GM21390 (cell line): Measurements from ENCODE around the gene SIL1.
"Not testable (repeated sequence)": the region's sequence is repeated elsewhere in the genome, so short reads cannot be mapped to it uniquely, and the experiment has no call there.

Experiments
- ATAC-seq: cut with Tn5 transposase; IDR thresholded peaks from one replicate; pipeline ENCODE4 v1.9.1; 2021; ENCODE audit not compliant: unreplicated experiment

Gene SIL1

GRCh38 chr5:139197710-139198669 is at the start of gene SIL1:
Gene SIL1, minus strand, starts transcription at chr5:139198368. Its CDS starts 70,525 bp downstream, at chr5:139127843.
- peak; percentile 96 for ATAC-seq

GRCh38 chr5:139246394-139246793 is 48.2 kb upstream of the SIL1 start:
- no peak for ATAC-seq

DNA sequence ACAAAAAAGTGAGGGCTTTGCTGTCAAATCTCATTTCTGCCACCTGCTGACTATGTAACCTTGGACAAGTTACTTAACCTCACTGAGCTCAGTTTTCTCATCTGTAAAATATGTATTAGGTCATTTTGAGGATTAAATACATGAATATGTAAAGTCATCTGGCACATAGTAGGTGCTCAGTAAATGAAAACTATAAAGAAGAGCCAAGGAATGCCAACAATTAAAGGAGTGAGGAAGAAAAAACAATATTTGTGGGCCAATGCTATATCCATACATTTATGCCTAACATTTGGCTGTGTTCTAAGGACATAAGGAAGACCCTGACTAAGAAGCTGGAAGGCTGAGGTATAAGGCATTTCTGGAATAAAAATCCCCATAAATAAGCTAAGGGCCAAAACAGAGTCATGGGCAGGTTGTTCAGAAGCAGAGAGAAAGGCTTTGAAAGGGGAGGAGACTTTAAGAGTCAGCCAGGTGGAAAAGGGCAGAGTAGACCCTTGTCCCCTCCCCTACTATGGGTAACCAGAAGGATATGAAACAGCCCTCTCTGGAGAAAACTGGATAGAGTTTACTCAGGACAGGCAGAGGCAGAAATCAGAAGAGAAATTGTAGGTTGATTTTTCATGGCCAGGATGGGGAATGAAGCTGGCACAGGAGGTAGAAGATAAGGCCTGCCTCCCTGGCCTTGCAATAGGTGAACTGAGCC is 47.6 kb upstream of the SIL1 start:
- no peak for ATAC-seq

DNA sequence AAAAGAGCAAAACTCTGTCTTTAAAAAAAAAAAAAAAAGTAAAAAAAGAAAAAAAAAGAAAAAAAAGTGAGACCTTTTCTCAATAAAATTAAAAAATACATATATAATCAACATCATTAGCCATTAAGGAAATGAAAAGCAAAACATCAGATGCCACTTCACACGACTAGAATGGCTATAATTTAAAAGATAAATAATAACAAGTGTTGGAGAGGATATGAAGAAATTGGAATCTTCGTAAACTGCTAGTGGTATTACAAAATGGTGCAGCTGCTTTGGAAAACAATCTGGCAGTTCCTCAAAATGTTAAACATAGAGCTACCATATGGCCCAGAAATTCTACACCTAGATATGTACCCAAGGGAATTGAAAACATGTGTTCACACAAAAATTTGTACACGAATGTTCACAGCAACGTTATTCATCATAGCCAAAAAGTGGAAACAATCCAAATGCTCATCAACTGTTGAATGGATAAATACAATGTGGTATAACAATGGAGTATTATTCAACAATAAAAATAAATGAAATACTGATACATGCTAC is 45.3 kb upstream of the SIL1 start:
- ATAC-seq: no peak

GRCh38 chr5:139241139-139241538 is 43.0 kb upstream of the SIL1 start:
- ATAC-seq: no peak

DNA sequence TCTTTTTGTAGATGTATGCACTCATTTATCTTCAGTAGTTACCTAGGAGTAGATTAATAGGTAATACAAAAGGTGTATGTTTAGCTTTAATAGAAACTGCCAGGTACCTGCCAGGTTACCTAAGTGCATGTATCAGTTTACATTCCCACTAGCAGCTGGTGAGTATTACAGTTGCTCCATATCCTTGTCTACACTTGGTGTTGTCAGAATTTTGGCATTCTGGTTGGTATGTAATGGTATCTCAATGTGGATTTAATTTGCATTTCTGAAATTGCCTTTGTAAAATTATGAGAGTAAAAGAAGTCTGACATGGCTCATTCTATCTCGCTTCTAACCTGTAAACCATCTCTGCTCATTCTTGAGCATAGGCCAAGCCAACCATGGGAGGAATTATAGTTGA is 38.3 kb upstream of the SIL1 start:
- no peak for ATAC-seq

DNA sequence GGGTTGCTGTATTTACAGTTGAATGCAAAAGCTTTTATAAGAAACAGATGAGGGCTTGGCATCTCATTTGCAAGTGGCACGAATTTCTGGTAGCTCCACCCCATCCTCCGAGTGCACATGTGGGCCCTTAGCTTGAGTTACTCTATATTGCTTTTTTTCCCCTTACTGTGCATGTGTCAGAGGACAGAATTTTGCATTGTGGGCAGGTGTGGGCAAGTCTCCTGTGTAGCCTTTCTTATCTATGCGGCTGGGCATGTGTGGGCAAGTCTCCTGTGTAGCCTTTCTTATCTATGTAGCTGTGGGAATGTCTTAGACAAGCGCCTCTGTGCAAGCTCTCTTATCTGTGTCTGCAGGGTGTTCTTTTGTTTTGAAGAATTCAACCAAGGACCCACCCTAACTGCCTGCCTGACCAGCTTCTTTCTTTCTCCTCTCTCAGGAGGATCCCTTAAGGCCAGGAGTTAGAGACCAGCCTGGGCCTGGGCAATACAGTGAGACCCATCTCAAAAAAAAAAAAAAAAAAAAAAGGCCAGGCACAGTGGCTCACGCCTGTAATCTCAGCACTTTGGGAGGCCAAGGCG is 34.1 kb upstream of the SIL1 start:
- no peak for ATAC-seq

DNA sequence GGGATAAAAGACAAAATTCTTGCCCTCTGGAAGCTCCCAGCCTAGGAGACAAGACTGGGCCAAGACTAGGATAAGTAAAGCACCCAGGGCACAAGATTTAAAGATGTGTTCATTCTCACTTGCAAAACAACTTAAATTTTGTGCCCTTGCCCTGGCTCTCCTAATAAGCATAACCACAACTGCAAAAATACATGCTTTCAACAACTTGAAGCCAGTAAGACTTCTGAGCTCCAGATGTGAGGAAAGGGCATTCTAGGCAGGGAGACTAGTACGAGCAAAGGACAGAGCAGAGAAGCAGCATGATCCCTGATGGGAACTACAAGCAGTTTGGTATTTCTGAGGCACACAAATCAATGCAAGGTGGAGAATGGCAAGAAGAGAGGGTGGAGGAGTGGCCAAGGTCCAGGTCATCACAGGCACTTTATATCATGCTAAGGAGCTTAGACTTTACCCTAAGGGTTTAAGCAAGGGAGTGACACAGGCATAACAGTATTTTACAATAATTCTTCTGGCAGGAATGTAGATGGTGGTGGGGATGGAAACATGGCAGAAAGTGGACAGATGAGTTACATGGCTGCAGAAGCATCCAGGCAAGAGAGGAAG is 30.1 kb upstream of the SIL1 start:
- ATAC-seq: no peak

- no peak for ATAC-seq
These were observed 28.0 kb upstream of the SIL1 start for GRCh38 chr5:139226131-139226530.

- no peak for ATAC-seq
These were observed 25.3 kb upstream of the SIL1 start for GRCh38 chr5:139223481-139223880.

DNA sequence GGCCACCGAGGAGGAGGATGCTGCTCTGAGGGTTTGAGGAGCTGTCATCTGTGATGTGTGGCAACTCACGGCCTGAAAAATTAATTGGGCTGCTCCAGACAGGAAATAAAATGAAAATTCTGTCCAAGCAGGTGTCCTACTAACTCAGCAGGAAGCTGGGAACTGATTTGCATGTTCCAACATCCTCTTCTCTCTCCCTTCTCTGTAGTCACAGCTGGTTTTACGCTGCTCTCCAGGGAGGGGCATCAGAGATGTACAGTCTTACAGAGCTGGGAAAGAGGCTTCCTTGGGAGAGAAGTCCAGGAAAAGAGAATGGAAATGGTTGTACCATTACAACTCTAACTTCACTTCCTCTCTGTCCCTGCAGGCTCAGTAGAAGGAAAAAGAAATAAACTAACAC is 24.2 kb upstream of the SIL1 start:
- ATAC-seq: no peak

- ATAC-seq: not testable (repeated sequence)
These were observed 19.9 kb upstream of the SIL1 start for GRCh38 chr5:139218038-139218437.

DNA sequence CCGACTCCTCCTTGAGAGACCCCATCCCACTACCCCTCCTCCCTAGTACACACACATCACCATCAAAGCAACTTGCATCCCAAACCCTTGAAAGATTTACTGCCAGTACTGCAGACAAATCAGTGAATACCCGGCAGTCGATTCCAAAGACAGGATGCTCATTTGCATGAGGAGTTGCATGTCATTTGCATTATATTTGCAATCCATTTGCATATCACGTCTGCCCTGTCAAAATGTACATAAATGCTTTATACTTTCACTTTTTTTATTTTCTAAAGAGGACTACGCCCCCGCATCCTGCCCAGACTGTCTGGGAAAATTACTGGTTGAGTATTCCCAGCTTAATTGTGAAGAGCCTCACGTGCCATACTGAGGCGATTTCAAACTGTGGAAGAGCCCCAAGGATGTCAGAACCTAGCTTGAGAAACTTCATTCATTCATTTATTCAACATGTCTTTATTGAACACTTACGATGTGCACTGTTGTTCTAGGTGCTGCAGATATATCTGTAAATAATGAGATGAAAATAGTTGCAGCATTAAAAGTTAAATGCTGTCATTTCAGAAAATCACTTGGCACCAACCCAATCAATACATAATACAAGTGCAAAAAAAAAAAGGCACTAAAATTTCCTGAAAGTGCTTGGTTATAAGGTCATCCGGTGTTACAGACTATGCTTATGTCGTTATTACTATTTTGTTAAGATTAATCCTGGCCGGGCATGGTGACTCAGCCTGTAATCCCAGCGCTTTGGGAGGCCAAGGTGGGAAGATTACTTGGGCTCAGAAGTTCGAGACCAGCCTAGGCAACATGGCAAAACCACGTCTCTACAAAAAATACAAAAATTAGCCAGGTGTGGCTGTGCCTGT is 17.2 kb upstream of the SIL1 start:
- no peak for ATAC-seq

- no peak for ATAC-seq
These were observed 16.5 kb upstream of the SIL1 start for GRCh38 chr5:139214646-139215045.

DNA sequence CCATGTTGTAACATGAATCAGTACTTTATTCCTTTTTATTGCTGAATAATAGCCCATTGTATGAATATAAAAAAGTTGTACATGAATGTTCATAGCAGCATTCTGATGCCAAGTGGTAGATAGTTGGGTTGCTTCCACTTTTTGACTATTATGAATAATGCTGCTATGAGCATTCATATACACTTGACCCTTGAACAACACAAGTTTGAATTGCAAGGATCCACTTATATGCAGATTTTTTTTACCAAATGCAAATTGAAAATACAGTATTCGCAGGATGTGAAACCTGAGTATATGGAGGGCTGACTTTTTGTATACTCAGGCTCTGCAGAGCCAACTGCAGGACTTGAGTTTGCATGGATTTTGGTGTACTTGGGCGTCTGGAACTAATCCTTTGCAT is 14.7 kb upstream of the SIL1 start:
- ATAC-seq: no peak

DNA sequence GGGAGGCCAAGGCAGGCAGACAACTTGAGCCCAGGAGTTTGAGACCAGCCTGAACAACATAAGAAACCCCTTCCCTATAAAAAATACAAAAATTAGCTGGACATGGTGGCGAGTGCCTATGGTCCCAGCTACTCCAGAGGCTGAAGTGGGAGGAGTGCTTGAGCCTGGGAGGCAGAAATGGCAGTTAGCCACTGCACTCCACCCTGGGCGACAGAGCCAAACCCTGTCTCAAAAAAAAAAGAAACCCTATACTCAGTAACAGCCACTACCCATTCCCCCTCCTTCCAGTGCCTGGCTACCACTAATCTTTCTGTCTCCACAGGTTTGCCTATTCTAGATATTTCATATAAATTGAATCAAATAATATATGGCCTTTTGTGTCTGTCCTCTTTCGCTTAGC is 14.3 kb upstream of the SIL1 start:
- ATAC-seq: no peak

DNA sequence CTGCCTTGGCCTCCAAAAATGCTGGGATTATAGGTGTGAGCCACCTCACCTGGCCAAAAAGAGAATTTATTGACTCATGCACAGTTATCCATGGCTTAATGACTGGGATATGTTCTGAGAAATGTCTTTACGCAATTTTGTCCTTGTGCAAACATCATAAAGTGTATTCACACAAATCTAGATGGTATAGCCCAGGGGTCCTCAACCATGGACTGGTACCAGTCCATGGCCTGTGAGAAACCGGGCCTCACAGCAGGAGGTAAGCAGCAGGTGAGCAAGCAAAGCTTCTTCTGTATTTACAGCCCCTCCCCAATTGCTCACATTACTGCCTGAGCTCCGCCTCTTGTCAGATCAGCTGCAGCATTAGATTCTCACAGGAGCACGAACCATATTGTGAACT is 12.4 kb upstream of the SIL1 start:
- no peak for ATAC-seq

- no peak for ATAC-seq
These were observed 9.3 kb upstream of the SIL1 start for GRCh38 chr5:139207297-139208000.

- ATAC-seq: no peak
These were observed 7.4 kb upstream of the SIL1 start for GRCh38 chr5:139205586-139205985.

DNA sequence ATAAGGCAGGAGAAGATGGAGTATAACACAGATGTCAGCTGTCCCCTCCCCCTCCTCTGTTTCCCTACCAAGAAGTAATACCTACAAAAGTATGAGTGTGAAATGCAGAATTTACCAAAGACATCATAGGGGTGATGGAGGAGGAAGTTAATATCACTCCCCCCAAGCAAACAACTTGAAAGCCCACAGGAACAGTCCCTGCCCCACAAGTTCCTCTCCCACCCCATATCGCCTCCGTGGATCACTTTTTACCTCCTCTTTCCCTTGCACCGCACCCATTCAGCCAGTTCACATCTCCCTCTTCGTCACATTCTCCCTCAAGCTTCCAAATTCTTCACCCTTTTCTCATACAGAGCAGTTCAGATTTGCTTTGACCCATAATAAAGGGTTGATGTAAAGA is 7.0 kb upstream of the SIL1 start:
- ATAC-seq: no peak
